DOHH2 (cell line): Measurements from ENCODE around the gene KLHL15.

Source experiments
- H3F3A ChIP-seq: fragments of 200-600 bp; sonication (generic), shearing (Covaris generic); 2 replicates; pipeline ENCODE4 v1.6.0; 2016; ENCODE audit warnings: antibody characterized with exemption, mild to moderate bottlenecking; ENCODE audit not compliant: control insufficient read depth, insufficient read depth
- H3K27ac ChIP-seq: fragments of 200-600 bp; sonication (generic); 2 replicates; pipeline ENCODE4 v1.5.1; 2014; ENCODE audit warnings: low read depth, mild to moderate bottlenecking, low read length, moderate library complexity
- H3K27me3 ChIP-seq: fragments of 200-600 bp; sonication (generic); 2 replicates; pipeline ENCODE4 v1.6.1; 2014; ENCODE audit warnings: mild to moderate bottlenecking, low read length, mixed read lengths; ENCODE audit not compliant: control insufficient read depth
- H3K36me3 ChIP-seq: fragments of 200-600 bp; sonication (generic); 2 replicates; pipeline ENCODE4 v1.6.1; 2014; ENCODE audit warnings: mild to moderate bottlenecking, low read length, moderate library complexity, mixed read lengths; ENCODE audit not compliant: control insufficient read depth
- H3K4me1 ChIP-seq: fragments of 200-600 bp; sonication (generic); 2 replicates; pipeline ENCODE4 v1.6.1; 2014; ENCODE audit warnings: mild to moderate bottlenecking, low read length, mixed read lengths; ENCODE audit not compliant: control insufficient read depth
- H3K4me2 ChIP-seq: fragments of 200-600 bp; sonication (generic); 2 replicates; pipeline ENCODE4 v1.6.0; 2014; ENCODE audit warnings: mild to moderate bottlenecking, low read length, moderate library complexity
- H3K4me3 ChIP-seq: fragments of 200-600 bp; sonication (generic); 2 replicates; pipeline ENCODE4 v1.5.1; 2014; ENCODE audit warnings: mild to moderate bottlenecking, low read length, mixed read lengths
- H3K79me2 ChIP-seq: fragments of 200-600 bp; sonication (generic); 2 replicates; pipeline ENCODE4 v1.6.1; 2014; ENCODE audit warnings: mild to moderate bottlenecking, low read length, mixed read lengths; ENCODE audit not compliant: control insufficient read depth
- H3K9me2 ChIP-seq: fragments of 200-600 bp; sonication (generic); replicated peaks from 2 replicates; pipeline ENCODE4 v1.6.1; 2014; ENCODE audit warnings: mild to moderate bottlenecking, low read length, mixed read lengths; ENCODE audit not compliant: control insufficient read depth
- H3K9me3 ChIP-seq: fragments of 200-600 bp; sonication (generic); 2 replicates; pipeline ENCODE4 v1.6.1; 2014; ENCODE audit warnings: antibody characterized with exemption, low read length, mixed read lengths; ENCODE audit not compliant: control insufficient read depth, insufficient read depth
- H4K20me1 ChIP-seq: fragments of 200-600 bp; sonication (generic); 2 replicates; pipeline ENCODE4 v1.6.0; 2014; ENCODE audit warnings: low read depth, mild to moderate bottlenecking, antibody characterized with exemption, low read length, moderate library complexity; ENCODE audit not compliant: control insufficient read depth, insufficient read depth
- CTCF ChIP-seq: fragments of 200-600 bp; sonication (generic); IDR thresholded peaks from one replicate; pipeline ENCODE4 v1.5.1; 2014; ENCODE audit warnings: antibody characterized with exemption, mild to moderate bottlenecking, low read depth, low read length; ENCODE audit not compliant: poor library complexity, severe bottlenecking
- EZH2phosphoT487 ChIP-seq: fragments of 200-600 bp; sonication (generic); IDR thresholded peaks from 2 replicates; pipeline ENCODE4 v1.6.1; 2017; ENCODE audit warnings: borderline replicate concordance, mild to moderate bottlenecking, antibody characterized with exemption, low read length, moderate library complexity, mixed read lengths

KLHL15 gene

GRCh38 chrX:23990455-23990854, 36.5 kb downstream of the KLHL15 start:
- Histone ChIP-seq H3K9me2 (no peaks in the 10 kb centered on the region), H3K4me1 (no peaks in the 10 kb centered on the region), H4K20me1 (no peaks in the 10 kb centered on the region), H3F3A (no peaks in the 10 kb centered on the region), H3K4me3 (no peak overlapping the region), H3K36me3 (peaks cover 56% of the 10 kb centered on the region), H3K27ac (no peak overlapping the region), H3K9me3 (no peaks in the 10 kb centered on the region), H3K79me2 (peaks cover 80% of the 10 kb centered on the region), H3K27me3 (no peaks in the 10 kb centered on the region), H3K4me2 (no peak overlapping the region)
- no peak for TF ChIP-seq CTCF
- no peak for TF ChIP-seq EZH2phosphoT487

- no peaks in the 10 kb centered on the region for H4K20me1 ChIP-seq
- no peaks in the 10 kb centered on the region for H3K27me3 ChIP-seq
- no peak overlapping the region for H3K4me2 ChIP-seq
- no peaks in the 10 kb centered on the region for H3K4me1 ChIP-seq
- H3K36me3 ChIP-seq, result peaks cover 61% of the 10 kb centered on the region
- no peak for TF ChIP-seq CTCF
- no peak overlapping the region for H3K4me3 ChIP-seq
- H3K79me2 ChIP-seq, result peaks cover 79% of the 10 kb centered on the region
- H3K27ac ChIP-seq, result no peak overlapping the region
- no peaks in the 10 kb centered on the region for H3F3A ChIP-seq
- no peaks in the 10 kb centered on the region for H3K9me2 ChIP-seq
- H3K9me3 ChIP-seq, result no peaks in the 10 kb centered on the region
Measured at GRCh38 chrX:23989689-23990088, 37.3 kb downstream of the KLHL15 start.

- H3F3A ChIP-seq, result no peaks in the 10 kb centered on the region
- no peaks in the 10 kb centered on the region for H3K9me3 ChIP-seq
- H4K20me1 ChIP-seq, result no peaks in the 10 kb centered on the region
- H3K27ac ChIP-seq, result no peak overlapping the region
- H3K36me3 ChIP-seq, result peaks cover 33% of the 10 kb centered on the region
- no peaks in the 10 kb centered on the region for H3K27me3 ChIP-seq
- no peak for TF ChIP-seq CTCF
- TF ChIP-seq EZH2phosphoT487, result no peak
- H3K79me2 ChIP-seq, result peaks cover 27% of the 10 kb centered on the region
- H3K4me2 ChIP-seq, result no peak overlapping the region
- no peaks in the 10 kb centered on the region for H3K9me2 ChIP-seq
- H3K4me1 ChIP-seq, result no peaks in the 10 kb centered on the region
- no peak overlapping the region for H3K4me3 ChIP-seq
Measured at GRCh38 chrX:23982891-23983290, 44.1 kb downstream of the KLHL15 start.

- no peaks in the 10 kb centered on the region for H3K27me3 ChIP-seq
- H3K27ac ChIP-seq, result no peak overlapping the region
- TF ChIP-seq CTCF (no peak), EZH2phosphoT487 (no peak)
- no peaks in the 10 kb centered on the region for H3K4me1 ChIP-seq
- no peaks in the 10 kb centered on the region for H3K9me2 ChIP-seq
- H3K79me2 ChIP-seq, result peaks cover 17% of the 10 kb centered on the region
- H3K36me3 ChIP-seq, result peaks cover 23% of the 10 kb centered on the region
- H3K9me3 ChIP-seq, result no peaks in the 10 kb centered on the region
- no peaks in the 10 kb centered on the region for H3F3A ChIP-seq
- H4K20me1 ChIP-seq, result no peaks in the 10 kb centered on the region
- no peak overlapping the region for H3K4me3 ChIP-seq
- no peak overlapping the region for H3K4me2 ChIP-seq
Measured at GRCh38 chrX:23981711-23982110, 45.3 kb downstream of the KLHL15 start.
